Gastrocnemius medialis (tissue), 4 donors: ENCODE measurements around the gene GALNT2.

Experiments used
- POLR2A ChIP-seq, 2 donors: fragments of 450-650 bp; IDR thresholded peaks; one replicate each; pipeline ENCODE4 v1.6.1; 2017; ENCODE audit warnings: antibody characterized with exemption in 2 of 2, mild to moderate bottlenecking in 2 of 2, moderate library complexity in 2 of 2
- TF ChIP-seq, protein P1 (sequence below), 5 experiments: fragments of 450-650 bp in 3 of 5; fragments of 200-600 bp in 2 of 5; sonication (generic) in 2 of 5; IDR thresholded peaks in 4 of 5; conservative IDR thresholded peaks in 1 of 5; 1 replicate in 4 of 5; 2 replicates in 1 of 5; pipeline ENCODE4 v1.5.1; 2016 to 2019; ENCODE audit warnings: antibody characterized with exemption in 5 of 5, mild to moderate bottlenecking in 3 of 5, moderate library complexity in 3 of 5

DNA sequence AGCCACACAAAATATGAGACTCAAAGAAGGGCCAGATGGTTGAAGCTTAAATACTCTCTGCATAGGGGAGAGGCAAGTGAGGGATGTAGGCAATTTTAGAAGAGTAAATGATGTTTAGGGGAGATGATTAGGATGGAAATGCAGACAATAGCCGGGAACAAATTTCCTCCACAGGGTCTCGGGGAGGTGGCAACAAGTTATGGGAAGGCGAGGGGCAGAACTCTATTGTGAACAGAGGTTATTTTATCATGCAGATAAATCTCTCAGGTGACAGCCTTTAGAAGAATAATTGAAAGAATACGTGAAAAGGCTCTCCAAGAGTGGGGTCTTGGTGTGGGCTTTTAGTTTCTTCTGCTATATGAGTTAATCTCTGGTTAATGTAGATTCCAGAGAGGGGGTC lies 166.7 kb downstream of the GALNT2 start:
- TF ChIP-seq POLR2A (IDR thresholded peaks at IDR 0.05), result no peak
- TF ChIP-seq, protein P1, sequence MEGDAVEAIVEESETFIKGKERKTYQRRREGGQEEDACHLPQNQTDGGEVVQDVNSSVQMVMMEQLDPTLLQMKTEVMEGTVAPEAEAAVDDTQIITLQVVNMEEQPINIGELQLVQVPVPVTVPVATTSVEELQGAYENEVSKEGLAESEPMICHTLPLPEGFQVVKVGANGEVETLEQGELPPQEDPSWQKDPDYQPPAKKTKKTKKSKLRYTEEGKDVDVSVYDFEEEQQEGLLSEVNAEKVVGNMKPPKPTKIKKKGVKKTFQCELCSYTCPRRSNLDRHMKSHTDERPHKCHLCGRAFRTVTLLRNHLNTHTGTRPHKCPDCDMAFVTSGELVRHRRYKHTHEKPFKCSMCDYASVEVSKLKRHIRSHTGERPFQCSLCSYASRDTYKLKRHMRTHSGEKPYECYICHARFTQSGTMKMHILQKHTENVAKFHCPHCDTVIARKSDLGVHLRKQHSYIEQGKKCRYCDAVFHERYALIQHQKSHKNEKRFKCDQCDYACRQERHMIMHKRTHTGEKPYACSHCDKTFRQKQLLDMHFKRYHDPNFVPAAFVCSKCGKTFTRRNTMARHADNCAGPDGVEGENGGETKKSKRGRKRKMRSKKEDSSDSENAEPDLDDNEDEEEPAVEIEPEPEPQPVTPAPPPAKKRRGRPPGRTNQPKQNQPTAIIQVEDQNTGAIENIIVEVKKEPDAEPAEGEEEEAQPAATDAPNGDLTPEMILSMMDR (IDR thresholded peaks at IDR 0.05 in 4 of 5, conservative IDR thresholded peaks at IDR 0.05 in 1 of 5), result no peak
